ENCODE data around the gene GUCY2D. TPM values are rescaled to one million over a fixed set of nuclear protein-coding genes. Genes with fewer than 3 reads are reported as not detected.

Gene GUCY2D
- total RNA-seq, 1 experiment from 2014 or later = not detected

DNA sequence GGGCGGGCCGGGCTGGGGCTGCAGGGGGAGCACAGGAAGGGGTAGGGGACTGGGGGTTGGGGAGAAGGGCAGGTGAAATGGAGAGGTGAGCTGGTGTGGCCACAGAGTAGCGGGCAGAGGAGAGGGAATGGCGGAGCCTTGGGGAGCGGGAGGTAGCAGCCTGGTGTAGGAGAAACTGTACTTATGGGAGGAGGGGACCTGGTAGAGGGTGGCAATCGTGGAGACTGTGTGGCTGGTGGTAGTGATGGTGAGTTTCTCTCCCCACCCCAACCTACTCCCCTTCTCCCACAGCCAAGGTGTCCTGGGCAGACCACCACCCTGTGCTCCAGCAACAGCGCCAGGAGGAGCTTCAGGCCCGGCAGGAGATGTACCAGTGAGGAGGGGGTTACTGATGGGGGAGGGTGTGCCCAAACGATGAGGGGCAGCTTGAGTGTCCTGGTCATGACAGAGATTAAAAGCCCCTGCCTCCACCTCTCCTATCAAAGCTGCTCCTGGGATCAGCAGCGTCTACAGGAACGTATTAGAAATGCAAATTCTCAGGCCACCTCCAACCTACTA, 37.3 kb downstream of the GUCY2D start:
- peaks cover 6% of the 10 kb centered on the region for H3K4me1 ChIP-seq (ENCODE audit: insufficient read depth, low read length, poor library complexity, severe bottlenecking)
- H3K9me3 ChIP-seq (ENCODE audit: low read depth, low read length, poor library complexity, severe bottlenecking) = no peaks in the 10 kb centered on the region
- intact Hi-C loops (cut with micrococcal nuclease; ENCODE audit: unreplicated experiment) = loop anchor here (2.0 to 10.0 kb wide), 3 partner anchors 17 to 297 kb away; no protein-coding TSS in a partner anchor
- POLR2A ChIA-PET (ENCODE audit: low non-redundant PET) = no interaction called here
- no peak overlapping the region for H3K27ac ChIP-seq (ENCODE audit: low read depth, low read length, poor library complexity, severe bottlenecking)
- no peak for DNase-seq (ENCODE audit: low spot score)
- TF ChIP-seq, protein P1, sequence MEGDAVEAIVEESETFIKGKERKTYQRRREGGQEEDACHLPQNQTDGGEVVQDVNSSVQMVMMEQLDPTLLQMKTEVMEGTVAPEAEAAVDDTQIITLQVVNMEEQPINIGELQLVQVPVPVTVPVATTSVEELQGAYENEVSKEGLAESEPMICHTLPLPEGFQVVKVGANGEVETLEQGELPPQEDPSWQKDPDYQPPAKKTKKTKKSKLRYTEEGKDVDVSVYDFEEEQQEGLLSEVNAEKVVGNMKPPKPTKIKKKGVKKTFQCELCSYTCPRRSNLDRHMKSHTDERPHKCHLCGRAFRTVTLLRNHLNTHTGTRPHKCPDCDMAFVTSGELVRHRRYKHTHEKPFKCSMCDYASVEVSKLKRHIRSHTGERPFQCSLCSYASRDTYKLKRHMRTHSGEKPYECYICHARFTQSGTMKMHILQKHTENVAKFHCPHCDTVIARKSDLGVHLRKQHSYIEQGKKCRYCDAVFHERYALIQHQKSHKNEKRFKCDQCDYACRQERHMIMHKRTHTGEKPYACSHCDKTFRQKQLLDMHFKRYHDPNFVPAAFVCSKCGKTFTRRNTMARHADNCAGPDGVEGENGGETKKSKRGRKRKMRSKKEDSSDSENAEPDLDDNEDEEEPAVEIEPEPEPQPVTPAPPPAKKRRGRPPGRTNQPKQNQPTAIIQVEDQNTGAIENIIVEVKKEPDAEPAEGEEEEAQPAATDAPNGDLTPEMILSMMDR (conservative IDR thresholded peaks at IDR 0.05; ENCODE audit: low read depth, low read length) = no peak
- TF ChIP-seq EZH2 (IDR thresholded peaks at IDR 0.05; ENCODE audit: borderline replicate concordance, low read depth, low read length, poor library complexity, severe bottlenecking) = no peak
- no peaks in the 10 kb centered on the region for H3K27me3 ChIP-seq (replicated peaks; ENCODE audit: insufficient read depth, low read depth, low read length, poor library complexity)
- BruUV-seq (replicated peaks) = no TSS peak
- no peak overlapping the region for H3K4me3 ChIP-seq (ENCODE audit: low read depth, low read length, poor library complexity, severe bottlenecking)
- CTCF ChIA-PET = interaction anchor here (0.9 kb wide), 1 partner anchor 182 kb away, joined by 3 read pairs; no protein-coding TSS in a partner anchor
- H3K36me3 ChIP-seq (ENCODE audit: insufficient read depth, low read length, poor library complexity, severe bottlenecking) = no peaks in the 10 kb centered on the region

DNA sequence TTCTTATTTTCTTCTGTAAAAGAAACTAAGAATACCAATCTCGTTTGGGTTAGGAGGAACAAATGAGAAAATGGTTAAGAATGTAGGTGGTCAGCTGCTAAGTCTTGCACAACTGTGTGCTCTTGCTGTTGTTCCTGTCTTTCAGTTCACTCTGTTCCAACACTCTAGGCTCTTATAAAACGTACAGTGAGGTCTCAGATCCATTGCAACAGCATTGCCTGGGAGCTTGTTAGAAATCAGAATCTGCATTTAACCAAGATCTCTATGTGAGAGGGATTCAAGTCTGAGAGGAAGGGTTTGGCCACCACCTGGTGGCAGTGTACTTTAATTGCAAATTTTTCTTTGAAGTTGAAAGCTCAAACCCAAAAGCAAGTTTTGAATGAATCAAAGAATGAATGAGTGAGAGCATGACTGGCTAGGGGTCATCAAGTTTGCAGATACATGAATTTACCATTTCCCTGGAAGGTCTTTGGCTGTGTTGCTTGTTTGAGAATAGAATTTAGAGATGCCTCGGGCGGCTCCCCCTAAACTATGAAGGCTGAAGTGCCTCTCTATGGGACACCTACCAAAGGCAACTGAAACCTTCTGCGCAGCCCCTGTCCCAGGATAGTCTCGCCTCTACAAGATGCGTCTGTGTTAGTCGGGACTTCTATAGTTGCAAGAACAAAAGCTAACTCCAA, 39.0 kb downstream of the GUCY2D start:
- H3K9me3 ChIP-seq (ENCODE audit: low read depth, low read length, poor library complexity, severe bottlenecking) = no peaks in the 10 kb centered on the region
- no peak overlapping the region for H3K4me3 ChIP-seq (ENCODE audit: low read depth, low read length, poor library complexity, severe bottlenecking)
- peaks cover 6% of the 10 kb centered on the region for H3K4me1 ChIP-seq (ENCODE audit: insufficient read depth, low read length, poor library complexity, severe bottlenecking)
- no peaks in the 10 kb centered on the region for H3K27me3 ChIP-seq (replicated peaks; ENCODE audit: insufficient read depth, low read depth, low read length, poor library complexity)
- no TSS peak for BruUV-seq (replicated peaks)
- no peaks in the 10 kb centered on the region for H3K36me3 ChIP-seq (ENCODE audit: insufficient read depth, low read length, poor library complexity, severe bottlenecking)
- intact Hi-C loops (cut with micrococcal nuclease; ENCODE audit: unreplicated experiment) = loop anchor here (1.0 to 10.0 kb wide), 5 partner anchors 15 to 299 kb away; no protein-coding TSS in a partner anchor
- ChIA-PET POLR2A (ENCODE audit: low non-redundant PET) (no interaction called here), CTCF (interaction anchor here (0.6 to 1.8 kb wide), 20 partner anchors 13 to 1203 kb away, joined by 3 to 22 read pairs (median 4); partner anchors contain the start of genes NAA38 and TRAPPC1)
- peak; percentile 80 for DNase-seq (ENCODE audit: low spot score)
- H3K27ac ChIP-seq (ENCODE audit: low read depth, low read length, poor library complexity, severe bottlenecking) = no peak overlapping the region
- TF ChIP-seq, protein P1 (conservative IDR thresholded peaks at IDR 0.05; ENCODE audit: low read depth, low read length) = peak; percentile 69
- TF ChIP-seq EZH2 (IDR thresholded peaks at IDR 0.05; ENCODE audit: borderline replicate concordance, low read depth, low read length, poor library complexity, severe bottlenecking) = no peak

DNA sequence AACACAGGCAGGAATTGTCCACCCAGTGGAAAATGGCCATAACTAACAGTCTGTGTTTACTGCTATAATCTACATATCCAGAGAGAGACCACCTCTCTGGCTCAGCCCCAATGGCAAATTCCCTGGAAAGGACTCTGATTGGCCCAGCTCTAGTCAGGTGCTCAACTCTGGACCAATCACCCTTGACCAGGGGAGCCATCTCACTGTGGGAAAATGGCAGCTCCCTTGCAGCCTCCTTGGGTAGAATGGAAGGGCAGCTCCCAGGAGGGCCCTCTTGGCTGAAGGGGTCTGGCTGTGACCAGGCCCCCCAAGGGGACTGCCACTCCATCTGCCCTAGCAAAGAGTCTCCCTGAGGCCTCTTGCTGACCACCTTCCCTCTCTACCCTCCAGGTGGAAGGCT, 39.6 kb downstream of the GUCY2D start:
- H3K27me3 ChIP-seq (replicated peaks; ENCODE audit: insufficient read depth, low read depth, low read length, poor library complexity) = no peaks in the 10 kb centered on the region

More for the DNA sequence above, 39.6 kb downstream of the GUCY2D start:
- intact Hi-C loops (cut with micrococcal nuclease; ENCODE audit: unreplicated experiment) = loop anchor here (1.0 to 10.0 kb wide), 5 partner anchors 15 to 299 kb away; no protein-coding TSS in a partner anchor
- peaks cover 6% of the 10 kb centered on the region for H3K4me1 ChIP-seq (ENCODE audit: insufficient read depth, low read length, poor library complexity, severe bottlenecking)
- BruUV-seq (replicated peaks) = no TSS peak
- DNase-seq (ENCODE audit: low spot score) = peak; percentile 54
- H3K36me3 ChIP-seq (ENCODE audit: insufficient read depth, low read length, poor library complexity, severe bottlenecking) = no peaks in the 10 kb centered on the region
- H3K4me3 ChIP-seq (ENCODE audit: low read depth, low read length, poor library complexity, severe bottlenecking) = no peak overlapping the region
- ChIA-PET POLR2A (ENCODE audit: low non-redundant PET) (no interaction called here), CTCF (interaction anchor here (0.6 to 1.8 kb wide), 19 partner anchors 14 to 601 kb away, joined by 3 to 22 read pairs (median 4); partner anchors contain the start of genes NAA38 and TRAPPC1)
- no peaks in the 10 kb centered on the region for H3K9me3 ChIP-seq (ENCODE audit: low read depth, low read length, poor library complexity, severe bottlenecking)
- TF ChIP-seq, protein P1 (conservative IDR thresholded peaks at IDR 0.05; ENCODE audit: low read depth, low read length) = no peak
- H3K27ac ChIP-seq (ENCODE audit: low read depth, low read length, poor library complexity, severe bottlenecking) = no peak overlapping the region

Data from A673 (cell line).